IMR-90 (cell line): ENCODE results near the gene MROH8. TPM values are rescaled to one million over a fixed set of nuclear protein-coding genes. Genes with fewer than 3 reads are reported as not detected.

Experiments
- ATAC-seq: fragments of 200-7000 bp; cut with Tn5 transposase; 2 replicates; pipeline ENCODE4 v1.9.1; 2020; ENCODE audit warnings: low read depth, mild to moderate bottlenecking, moderate library complexity
- BruUV-seq: library from RNA; stranded (reverse); fragments of 400-500 nt; replicated peaks from 2 replicates; lab custom pipeline; 2021; lab: Mats Ljungman, UMichigan
- CTCF ChIA-PET: fragments of 300-600 bp; formaldehyde crosslinking; extraction: SDS; loops from one replicate; lab custom pipeline; 2021; ENCODE audit warnings: antibody characterized with exemption; lab: Yijun Ruan, JAX
- POLR2A ChIA-PET: fragments of 300-600 bp; sonication (Branson Sonifier 250); formaldehyde crosslinking; loops from one replicate; lab custom pipeline; 2022; ENCODE audit warnings: antibody characterized with exemption; ENCODE audit not compliant: unreplicated experiment; lab: Charles Lee
- DNase-seq: peaks from one replicate; pipeline ENCODE4 v3.0.0; 2013
- H2AFZ ChIP-seq: replicated peaks from 2 replicates; pipeline ENCODE3; 2013; ENCODE audit warnings: low read length, mild to moderate bottlenecking; ENCODE audit not compliant: poor library complexity
- H2AK5ac ChIP-seq: 2 replicates; pipeline ENCODE4 v1.6.1; 2013; ENCODE audit warnings: low read depth, low read length, inconsistent platforms
- H2AK9ac ChIP-seq: replicated peaks from 2 replicates; pipeline ENCODE3; 2013; ENCODE audit warnings: mild to moderate bottlenecking, low read depth, low read length, moderate library complexity; ENCODE audit not compliant: poor library complexity
- H2BK120ac ChIP-seq: 2 replicates; pipeline ENCODE4 v1.6.1; 2013; ENCODE audit warnings: low read depth, low read length, inconsistent platforms
- H2BK15ac ChIP-seq: 3 replicates; pipeline ENCODE4 v1.6.1; 2013; ENCODE audit warnings: low read depth, low read length, inconsistent platforms
- H2BK20ac ChIP-seq: 2 replicates; pipeline ENCODE4 v1.6.1; 2013; ENCODE audit warnings: low read depth, mild to moderate bottlenecking, inconsistent platforms, low read length, moderate library complexity
- H2BK5ac ChIP-seq: 2 replicates; pipeline ENCODE4 v1.6.1; 2013; ENCODE audit warnings: mild to moderate bottlenecking, low read depth, low read length, inconsistent platforms; ENCODE audit not compliant: poor library complexity, severe bottlenecking
- H3K14ac ChIP-seq: replicated peaks from 2 replicates; pipeline ENCODE4 v1.6.1; 2013; ENCODE audit warnings: low read depth, low read length, inconsistent platforms
- H3K18ac ChIP-seq: 2 replicates; pipeline ENCODE4 v1.6.1; 2013; ENCODE audit warnings: low read depth, low read length, control low read depth
- H3K23ac ChIP-seq: 2 replicates; pipeline ENCODE4 v1.6.1; 2013; ENCODE audit warnings: low read depth, low read length, inconsistent platforms
- H3K27ac ChIP-seq: 2 replicates; pipeline ENCODE4 v1.5.1; 2013; ENCODE audit warnings: mild to moderate bottlenecking, control low read depth, low read length; ENCODE audit not compliant: insufficient read depth
- H3K27me3 ChIP-seq: 2 replicates; pipeline ENCODE4 v1.6.1; 2013; ENCODE audit warnings: low read length; ENCODE audit not compliant: control insufficient read depth, insufficient read depth
- H3K36me3 ChIP-seq: 2 replicates; pipeline ENCODE4 v1.6.1; 2013; ENCODE audit warnings: low read length, mixed read lengths; ENCODE audit not compliant: control insufficient read depth, insufficient read depth
- H3K4ac ChIP-seq: 2 replicates; pipeline ENCODE4 v1.6.1; 2013; ENCODE audit warnings: low read depth, low read length, inconsistent platforms
- H3K4me1 ChIP-seq: 2 replicates; pipeline ENCODE4 v1.6.1; 2013; ENCODE audit warnings: low read length, mixed read lengths; ENCODE audit not compliant: control insufficient read depth, insufficient read depth
- H3K4me2 ChIP-seq: 2 replicates; pipeline ENCODE4 v1.6.1; 2013; ENCODE audit warnings: low read depth, mild to moderate bottlenecking, control low read depth, low read length, moderate library complexity
- H3K4me3 ChIP-seq: 2 replicates; pipeline ENCODE4 v1.5.1; 2013; ENCODE audit warnings: low read depth, mild to moderate bottlenecking, control low read depth, low read length, moderate library complexity; ENCODE audit not compliant: insufficient read depth
- H3K56ac ChIP-seq: 2 replicates; pipeline ENCODE4 v1.6.1; 2013; ENCODE audit warnings: low read length, inconsistent platforms; ENCODE audit not compliant: insufficient read depth; ENCODE audit errors: extremely low read depth
- H3K79me1 ChIP-seq, 2 experiments: 2 replicates each; pipeline ENCODE4 v1.6.1; 2013; ENCODE audit warnings: low read length in 2 of 2, inconsistent platforms in 1 of 2, low read depth in 1 of 2
- H3K9ac ChIP-seq: 2 replicates; pipeline ENCODE4 v1.6.1; 2013; ENCODE audit warnings: low read depth, low read length, control low read depth
- H3K9me1 ChIP-seq: 2 replicates; pipeline ENCODE4 v1.6.1; 2013; ENCODE audit warnings: low read length, inconsistent platforms; ENCODE audit not compliant: insufficient read depth
- H3K9me3 ChIP-seq: 2 replicates; pipeline ENCODE4 v1.6.1; 2013; ENCODE audit warnings: low read length; ENCODE audit not compliant: control insufficient read depth, insufficient read depth
- H4K20me1 ChIP-seq: 2 replicates; pipeline ENCODE4 v1.6.1; 2013; ENCODE audit warnings: low read length, inconsistent platforms; ENCODE audit not compliant: insufficient read depth
- H4K5ac ChIP-seq: 2 replicates; pipeline ENCODE4 v1.6.1; 2013; ENCODE audit warnings: mild to moderate bottlenecking, low read depth, low read length, control low read depth
- H4K8ac ChIP-seq, 2 experiments: 2 replicates each; pipeline ENCODE4 v1.6.1; 2013; ENCODE audit warnings: low read depth in 2 of 2, low read length in 2 of 2, control low read depth in 1 of 2, inconsistent platforms in 1 of 2
- H4K91ac ChIP-seq: 2 replicates; pipeline ENCODE4 v1.6.1; 2013; ENCODE audit warnings: low read depth, low read length, inconsistent platforms; ENCODE audit not compliant: insufficient read depth
- CEBPB ChIP-seq: IDR thresholded peaks from 2 replicates; pipeline ENCODE4 v1.6.1; 2012; ENCODE audit warnings: low read depth, low read length, improper control_type of control experiment
- CHD1 ChIP-seq: IDR thresholded peaks from 2 replicates; pipeline ENCODE4 v1.6.1; 2012; ENCODE audit warnings: low read depth, low read length, improper control_type of control experiment
- FOS ChIP-seq: fragments of 150-350 bp; IDR thresholded peaks from 2 replicates; pipeline ENCODE4 v1.6.1; 2016; ENCODE audit warnings: low read depth, low read length
- MAFK ChIP-seq: IDR thresholded peaks from 2 replicates; pipeline ENCODE4 v1.6.1; 2012; ENCODE audit warnings: low read depth, low read length, improper control_type of control experiment
- MAZ ChIP-seq: IDR thresholded peaks from 2 replicates; pipeline ENCODE4 v1.6.1; 2012; ENCODE audit warnings: low read depth, mild to moderate bottlenecking, low read length, improper control_type of control experiment, moderate library complexity, borderline replicate concordance
- MXI1 ChIP-seq: IDR thresholded peaks from 2 replicates; pipeline ENCODE4 v1.6.1; 2012; ENCODE audit warnings: low read depth, mild to moderate bottlenecking, low read length, moderate library complexity, borderline replicate concordance
- POLR2A ChIP-seq: IDR thresholded peaks from 2 replicates; pipeline ENCODE4 v1.6.1; 2012; ENCODE audit warnings: mild to moderate bottlenecking, low read depth, low read length
- RCOR1 ChIP-seq: IDR thresholded peaks from 2 replicates; pipeline ENCODE4 v1.6.1; 2012; ENCODE audit warnings: mild to moderate bottlenecking, low read length, improper control_type of control experiment; ENCODE audit not compliant: insufficient replicate concordance
- RFX5 ChIP-seq: IDR thresholded peaks from 2 replicates; pipeline ENCODE4 v1.8.0; 2012; ENCODE audit warnings: low read depth, mild to moderate bottlenecking, low read length, moderate library complexity
- WGBS, 2 experiments: methylation state at CpG; one replicate each; pipeline versions ENCODE4 v1.1.5 to v1.1.7; 2013; ENCODE audit warnings: missing lambda C conversion rate in 2 of 2; ENCODE audit not compliant: insufficient read length in 1 of 2; ENCODE audit errors: extremely low coverage in 2 of 2; 5-methylcytosine and 5-hydroxymethylcytosine counted together
- dilution Hi-C: fragments of 300-500 bp; cut with HindIII; formaldehyde crosslinking; loops from one replicate; pipeline ENCODE4 v1.14.3; 2018; ENCODE audit warnings: low sequenced_read_pairs; ENCODE audit not compliant: unreplicated experiment
- in situ Hi-C: fragments of 300-500 bp; cut with MboI; formaldehyde crosslinking; loops from 3 replicates; pipeline ENCODE4 v1.14.3; 2019; ENCODE audit warnings: low sequenced_read_pairs, inconsistent platforms, mixed read lengths
- intact Hi-C: fragments of 100-400 bp; cut with micrococcal nuclease; formaldehyde crosslinking; loops from 2 replicates; pipeline ENCODE4 v1.10.0; 2022
- polyA plus RNA-seq, 3 experiments: library from polyadenylated mRNA; depleted of rRNA; stranded (reverse); fragments of >200 nt; gene quantifications; 2 replicates each; pipeline ENCODE4 v1.2.3, GENCODE V29; 2012; ENCODE audit warnings: low replicate concordance in 1 of 3
- total RNA-seq: library from RNA; depleted of rRNA; stranded (reverse); fragments of >200 nt; gene quantifications from 2 replicates; pipeline ENCODE4 v1.2.3, GENCODE V29; 2012
- TF ChIP-seq, protein P1 (sequence below): fragments of 150-350 bp; IDR thresholded peaks from 2 replicates; pipeline ENCODE4 v1.6.1; 2017; ENCODE audit warnings: mild to moderate bottlenecking, antibody characterized with exemption, low read length, low read depth
- TF ChIP-seq, protein P2 (sequence below): fragments of 150-350 bp; IDR thresholded peaks from 2 replicates; pipeline ENCODE4 v1.6.1; 2016; ENCODE audit warnings: low read depth, mild to moderate bottlenecking, low read length, moderate library complexity, borderline replicate concordance
- TF ChIP-seq, protein P3 (sequence below): conservative IDR thresholded peaks from 2 replicates; pipeline ENCODE4 v1.5.1; 2012; ENCODE audit warnings: mild to moderate bottlenecking, low read depth, low read length, improper control_type of control experiment

The MROH8 gene
- total and polyA plus RNA-seq, 2 of the 4 experiments (the other 2 are of a cell fraction), result 1.3 to 1.8 TPM

DNA sequence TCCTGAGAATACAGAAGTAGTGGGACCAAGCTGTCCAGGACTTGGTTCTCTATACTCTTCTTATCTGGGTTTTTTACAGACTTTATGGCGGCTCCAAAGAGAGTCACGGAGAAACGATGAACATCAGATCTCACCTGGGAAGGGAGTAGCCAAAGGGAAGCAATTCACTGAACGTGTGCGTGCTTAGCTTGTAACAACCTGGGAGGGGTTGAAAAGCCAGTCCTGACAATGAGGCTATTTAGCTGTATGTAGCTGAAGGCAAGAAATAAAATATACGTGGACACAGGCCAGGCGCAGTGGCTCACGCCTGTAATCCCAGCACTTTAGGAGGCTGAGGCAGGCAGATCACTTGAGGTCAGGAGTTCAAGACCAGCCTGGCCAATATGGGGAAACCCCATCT, 65.3 kb downstream of the MROH8 start:
- dilution Hi-C loops, result no loop called here
- DNase-seq, result no peak

More for the DNA sequence above, 65.3 kb downstream of the MROH8 start:
- Histone ChIP-seq H2BK15ac (no peak overlapping the region), H2BK5ac (no peak overlapping the region), H3K56ac (no peak overlapping the region), H3K9me3 (no peaks in the 10 kb centered on the region), H3K4me2 (no peak overlapping the region), H3K4me1 (no peaks in the 10 kb centered on the region), H2AK5ac (no peak overlapping the region), H4K5ac (no peak overlapping the region), H3K14ac (no peak overlapping the region), H4K91ac (no peak overlapping the region), H2BK120ac (no peak overlapping the region), H4K8ac (no peak overlapping the region), H3K9ac (no peak overlapping the region), H3K27ac (no peak overlapping the region), H2AK9ac (no peak overlapping the region), H4K20me1 (no peaks in the 10 kb centered on the region), H3K27me3 (peaks cover 5% of the 10 kb centered on the region; the same call in 1 of the 2 replicates), H3K36me3 (no peaks in the 10 kb centered on the region), H2AFZ (no peak overlapping the region), H3K23ac (no peak overlapping the region), H2BK20ac (no peak overlapping the region), H3K18ac (no peak overlapping the region), H3K4ac (no peak overlapping the region), H3K79me1 (no peaks in the 10 kb centered on the region), H3K9me1 (peaks cover 1% of the 10 kb centered on the region; the same call in 1 of the 2 replicates), H3K4me3 (no peak overlapping the region)
- in situ Hi-C loops (no loop called here), intact Hi-C loops (no loop called here)
- TF ChIP-seq POLR2A (no peak), MXI1 (no peak), CEBPB (no peak), CHD1 (no peak), FOS (no peak), MAZ (no peak), RCOR1 (no peak), MAFK (no peak), RFX5 (no peak)
- TF ChIP-seq, protein P1, sequence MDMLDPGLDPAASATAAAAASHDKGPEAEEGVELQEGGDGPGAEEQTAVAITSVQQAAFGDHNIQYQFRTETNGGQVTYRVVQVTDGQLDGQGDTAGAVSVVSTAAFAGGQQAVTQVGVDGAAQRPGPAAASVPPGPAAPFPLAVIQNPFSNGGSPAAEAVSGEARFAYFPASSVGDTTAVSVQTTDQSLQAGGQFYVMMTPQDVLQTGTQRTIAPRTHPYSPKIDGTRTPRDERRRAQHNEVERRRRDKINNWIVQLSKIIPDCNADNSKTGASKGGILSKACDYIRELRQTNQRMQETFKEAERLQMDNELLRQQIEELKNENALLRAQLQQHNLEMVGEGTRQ, result no peak
- TF ChIP-seq, protein P2, sequence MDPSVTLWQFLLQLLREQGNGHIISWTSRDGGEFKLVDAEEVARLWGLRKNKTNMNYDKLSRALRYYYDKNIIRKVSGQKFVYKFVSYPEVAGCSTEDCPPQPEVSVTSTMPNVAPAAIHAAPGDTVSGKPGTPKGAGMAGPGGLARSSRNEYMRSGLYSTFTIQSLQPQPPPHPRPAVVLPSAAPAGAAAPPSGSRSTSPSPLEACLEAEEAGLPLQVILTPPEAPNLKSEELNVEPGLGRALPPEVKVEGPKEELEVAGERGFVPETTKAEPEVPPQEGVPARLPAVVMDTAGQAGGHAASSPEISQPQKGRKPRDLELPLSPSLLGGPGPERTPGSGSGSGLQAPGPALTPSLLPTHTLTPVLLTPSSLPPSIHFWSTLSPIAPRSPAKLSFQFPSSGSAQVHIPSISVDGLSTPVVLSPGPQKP, result no peak
- TF ChIP-seq, protein P3, sequence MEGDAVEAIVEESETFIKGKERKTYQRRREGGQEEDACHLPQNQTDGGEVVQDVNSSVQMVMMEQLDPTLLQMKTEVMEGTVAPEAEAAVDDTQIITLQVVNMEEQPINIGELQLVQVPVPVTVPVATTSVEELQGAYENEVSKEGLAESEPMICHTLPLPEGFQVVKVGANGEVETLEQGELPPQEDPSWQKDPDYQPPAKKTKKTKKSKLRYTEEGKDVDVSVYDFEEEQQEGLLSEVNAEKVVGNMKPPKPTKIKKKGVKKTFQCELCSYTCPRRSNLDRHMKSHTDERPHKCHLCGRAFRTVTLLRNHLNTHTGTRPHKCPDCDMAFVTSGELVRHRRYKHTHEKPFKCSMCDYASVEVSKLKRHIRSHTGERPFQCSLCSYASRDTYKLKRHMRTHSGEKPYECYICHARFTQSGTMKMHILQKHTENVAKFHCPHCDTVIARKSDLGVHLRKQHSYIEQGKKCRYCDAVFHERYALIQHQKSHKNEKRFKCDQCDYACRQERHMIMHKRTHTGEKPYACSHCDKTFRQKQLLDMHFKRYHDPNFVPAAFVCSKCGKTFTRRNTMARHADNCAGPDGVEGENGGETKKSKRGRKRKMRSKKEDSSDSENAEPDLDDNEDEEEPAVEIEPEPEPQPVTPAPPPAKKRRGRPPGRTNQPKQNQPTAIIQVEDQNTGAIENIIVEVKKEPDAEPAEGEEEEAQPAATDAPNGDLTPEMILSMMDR, result no peak
- no peak for ATAC-seq
- BruUV-seq, result no TSS peak
- WGBS, 2 experiments, result 72% methylated on average over 2 of the region's 8 CpGs; no CpG with 5 or more reads in 1 of the 2 experiments
- ChIA-PET CTCF (no interaction called here), POLR2A (no interaction called here)
